Measurements from ENCODE around the gene ZNF652.

The ZNF652 gene

DNA sequence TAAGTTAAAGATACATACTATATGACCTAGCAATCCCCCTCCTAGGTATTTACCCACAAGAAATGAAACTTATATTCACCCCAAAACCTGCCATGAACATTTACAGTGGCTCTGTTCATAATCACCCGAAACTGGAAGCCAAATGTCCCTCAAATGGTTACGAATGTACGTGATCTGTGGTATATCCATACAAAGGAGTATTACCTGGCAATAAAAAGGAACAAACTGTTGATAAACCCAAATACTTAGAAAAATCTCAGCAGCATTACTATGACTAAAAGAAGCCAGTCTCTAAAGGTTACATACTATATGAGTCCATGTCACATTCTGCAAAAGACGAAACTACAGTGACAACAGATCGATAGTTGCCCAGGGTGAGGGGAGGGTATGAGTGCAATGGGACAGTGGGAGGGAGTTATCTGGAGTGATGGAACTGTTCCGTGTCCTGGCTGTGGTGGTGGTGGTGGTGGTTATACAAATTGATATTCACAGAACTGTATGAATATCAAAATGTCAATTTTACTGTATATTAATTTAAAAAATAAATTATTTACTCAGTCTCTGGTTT, 9.4 kb downstream of the ZNF652 start:
- Histone ChIP-seq H2BK12ac (ENCODE audit: low read length) (no peak overlapping the region), H3K18ac (ENCODE audit: low read length) (no peak overlapping the region), H3K9ac (ENCODE audit: low read length) (no peak overlapping the region), H3K79me1 (ENCODE audit: low read length) (no peaks in the 10 kb centered on the region), H4K8ac (ENCODE audit: low read depth, low read length) (no peak overlapping the region), H4K91ac (ENCODE audit: low read depth, low read length) (no peak overlapping the region), H3K23ac (ENCODE audit: low read length) (no peak overlapping the region), H2BK5ac (ENCODE audit: low read depth, low read length, poor library complexity) (no peak overlapping the region), H3K27me3 (ENCODE audit: insufficient read depth, low read length) (no peaks in the 10 kb centered on the region), H2AFZ (ENCODE audit: insufficient read depth, low read length, poor library complexity) (no peak overlapping the region), H3K36me3 (ENCODE audit: control insufficient read depth in 1 of 2, insufficient read depth in 2 of 2, low read length in 2 of 2) (no peaks in the 10 kb centered on the region), H2AK5ac (ENCODE audit: low read length) (no peak overlapping the region), H3K4me3 (ENCODE audit: low read depth, low read length) (no peak overlapping the region), H3K9me3 (ENCODE audit: insufficient read depth, low read depth, low read length) (no peaks in the 10 kb centered on the region), H3K4me1 (ENCODE audit: control insufficient read depth in 1 of 2, insufficient read depth in 2 of 2, low read length in 2 of 2) (no peaks in the 10 kb centered on the region), H3K14ac (ENCODE audit: low read length) (no peak overlapping the region), H4K12ac (ENCODE audit: low read depth, low read length) (no peak overlapping the region), H2BK120ac (ENCODE audit: insufficient read depth, low read length, poor library complexity) (no peak overlapping the region), H3K27ac (ENCODE audit: low read depth, low read length) (no peak overlapping the region), H3K4me2 (ENCODE audit: low read length) (no peak overlapping the region), H3K79me2 (ENCODE audit: control insufficient read depth, insufficient read depth, low read length, poor library complexity) (no peaks in the 10 kb centered on the region), H3K4ac (ENCODE audit: low read depth, low read length) (no peak overlapping the region)
- WGBS (ENCODE audit: extremely low coverage, insufficient coverage, insufficient read length): no CpG with 5 or more reads among the region's 6 CpGs
- DNase-seq: no peak

- no peak overlapping the region for H2AFZ ChIP-seq (ENCODE audit: insufficient read depth, low read length, poor library complexity)
- no peak overlapping the region for H3K14ac ChIP-seq (ENCODE audit: low read length)
- no peak overlapping the region for H3K4me3 ChIP-seq (ENCODE audit: low read depth, low read length)
- H2AK5ac ChIP-seq (ENCODE audit: low read length): no peak overlapping the region
- no peaks in the 10 kb centered on the region for H3K27me3 ChIP-seq (ENCODE audit: insufficient read depth, low read length)
- no peaks in the 10 kb centered on the region for H3K4me1 ChIP-seq (ENCODE audit: control insufficient read depth in 1 of 2, insufficient read depth in 2 of 2, low read length in 2 of 2)
- H3K23ac ChIP-seq (ENCODE audit: low read length): no peak overlapping the region
- H2BK12ac ChIP-seq (ENCODE audit: low read length): no peak overlapping the region
- no peak overlapping the region for H4K8ac ChIP-seq (ENCODE audit: low read depth, low read length)
- H3K18ac ChIP-seq (ENCODE audit: low read length): no peak overlapping the region
- no CpG with 5 or more reads among the region's 3 CpGs for WGBS (ENCODE audit: extremely low coverage, insufficient coverage, insufficient read length)
- H2BK5ac ChIP-seq (ENCODE audit: low read depth, low read length, poor library complexity): no peak overlapping the region
- H3K4ac ChIP-seq (ENCODE audit: low read depth, low read length): no peak overlapping the region
- H4K12ac ChIP-seq (ENCODE audit: low read depth, low read length): no peak overlapping the region
- no peak for DNase-seq
- no peak overlapping the region for H3K9ac ChIP-seq (ENCODE audit: low read length)
- H2BK120ac ChIP-seq (ENCODE audit: insufficient read depth, low read length, poor library complexity): no peak overlapping the region
- no peak overlapping the region for H3K4me2 ChIP-seq (ENCODE audit: low read length)
- H3K79me2 ChIP-seq (ENCODE audit: control insufficient read depth, insufficient read depth, low read length, poor library complexity): no peaks in the 10 kb centered on the region
- H3K36me3 ChIP-seq (ENCODE audit: control insufficient read depth in 1 of 2, insufficient read depth in 2 of 2, low read length in 2 of 2): no peaks in the 10 kb centered on the region
- H3K79me1 ChIP-seq (ENCODE audit: low read length): no peaks in the 10 kb centered on the region
- no peak overlapping the region for H4K91ac ChIP-seq (ENCODE audit: low read depth, low read length)
- H3K9me3 ChIP-seq (ENCODE audit: insufficient read depth, low read depth, low read length): no peaks in the 10 kb centered on the region
- H3K27ac ChIP-seq (ENCODE audit: low read depth, low read length): no peak overlapping the region
Measured at GRCh38 chr17:49351572-49352140, 10.4 kb downstream of the ZNF652 start.

GRCh38 chr17:49349541-49349940, 12.5 kb downstream of the ZNF652 start:
- peak in 1 of 2 donors; percentile 49 for DNase-seq
- Histone ChIP-seq H3K18ac (ENCODE audit: low read length) (no peak overlapping the region), H3K9me3 (ENCODE audit: insufficient read depth, low read depth, low read length) (no peaks in the 10 kb centered on the region), H3K79me1 (ENCODE audit: low read length) (no peaks in the 10 kb centered on the region), H4K12ac (ENCODE audit: low read depth, low read length) (no peak overlapping the region), H3K4ac (ENCODE audit: low read depth, low read length) (no peak overlapping the region), H3K9ac (ENCODE audit: low read length) (no peak overlapping the region), H2AK5ac (ENCODE audit: low read length) (no peak overlapping the region), H3K4me3 (ENCODE audit: low read depth, low read length) (no peak overlapping the region), H3K4me2 (ENCODE audit: low read length) (no peak overlapping the region), H2BK12ac (ENCODE audit: low read length) (no peak overlapping the region), H4K91ac (ENCODE audit: low read depth, low read length) (no peak overlapping the region), H2BK120ac (ENCODE audit: insufficient read depth, low read length, poor library complexity) (no peak overlapping the region), H3K27me3 (ENCODE audit: insufficient read depth, low read length) (no peaks in the 10 kb centered on the region), H2AFZ (ENCODE audit: insufficient read depth, low read length, poor library complexity) (no peak overlapping the region), H3K36me3 (ENCODE audit: control insufficient read depth in 1 of 2, insufficient read depth in 2 of 2, low read length in 2 of 2) (no peaks in the 10 kb centered on the region), H3K14ac (ENCODE audit: low read length) (no peak overlapping the region), H3K4me1 (ENCODE audit: control insufficient read depth in 1 of 2, insufficient read depth in 2 of 2, low read length in 2 of 2) (no peaks in the 10 kb centered on the region), H4K8ac (ENCODE audit: low read depth, low read length) (no peak overlapping the region), H3K79me2 (ENCODE audit: control insufficient read depth, insufficient read depth, low read length, poor library complexity) (no peaks in the 10 kb centered on the region), H3K23ac (ENCODE audit: low read length) (no peak overlapping the region), H3K27ac (ENCODE audit: low read depth, low read length) (no peak overlapping the region), H2BK5ac (ENCODE audit: low read depth, low read length, poor library complexity) (no peak overlapping the region)

GRCh38 chr17:49344914-49345313, 17.1 kb downstream of the ZNF652 start:
- no peak overlapping the region for H3K9ac ChIP-seq (ENCODE audit: low read length)
- H4K91ac ChIP-seq (ENCODE audit: low read depth, low read length): no peak overlapping the region
- H3K4me2 ChIP-seq (ENCODE audit: low read length): no peak overlapping the region

More at GRCh38 chr17:49344914-49345313, 17.1 kb downstream of the ZNF652 start:
- Histone ChIP-seq H3K9me3 (ENCODE audit: insufficient read depth, low read depth, low read length) (no peaks in the 10 kb centered on the region), H2BK12ac (ENCODE audit: low read length) (no peak overlapping the region), H3K23ac (ENCODE audit: low read length) (no peak overlapping the region), H4K8ac (ENCODE audit: low read depth, low read length) (no peak overlapping the region), H2BK120ac (ENCODE audit: insufficient read depth, low read length, poor library complexity) (no peak overlapping the region), H2AK5ac (ENCODE audit: low read length) (no peak overlapping the region), H3K4me1 (ENCODE audit: control insufficient read depth in 1 of 2, insufficient read depth in 2 of 2, low read length in 2 of 2) (no peaks in the 10 kb centered on the region), H3K4me3 (ENCODE audit: low read depth, low read length) (no peak overlapping the region), H2AFZ (ENCODE audit: insufficient read depth, low read length, poor library complexity) (no peak overlapping the region), H3K4ac (ENCODE audit: low read depth, low read length) (no peak overlapping the region), H3K36me3 (ENCODE audit: control insufficient read depth in 1 of 2, insufficient read depth in 2 of 2, low read length in 2 of 2) (no peaks in the 10 kb centered on the region), H3K79me2 (ENCODE audit: control insufficient read depth, insufficient read depth, low read length, poor library complexity) (peaks cover 2% of the 10 kb centered on the region), H3K79me1 (ENCODE audit: low read length) (no peaks in the 10 kb centered on the region), H3K27me3 (ENCODE audit: insufficient read depth, low read length) (no peaks in the 10 kb centered on the region), H4K12ac (ENCODE audit: low read depth, low read length) (no peak overlapping the region), H2BK5ac (ENCODE audit: low read depth, low read length, poor library complexity) (no peak overlapping the region), H3K18ac (ENCODE audit: low read length) (no peak overlapping the region), H3K27ac (ENCODE audit: low read depth, low read length) (no peak overlapping the region), H3K14ac (ENCODE audit: low read length) (no peak overlapping the region)
- no CpG with 5 or more reads among the region's 5 CpGs for WGBS (ENCODE audit: extremely low coverage, insufficient coverage, insufficient read length)
- DNase-seq: no peak
